H9 (cell line): Measurements from ENCODE around the gene APBA2. TPM values are rescaled to one million over a fixed set of nuclear protein-coding genes. Genes with fewer than 3 reads are reported as not detected.

Experiments used
- DNase-seq: peaks from one replicate; pipeline ENCODE4 v3.0.0-alpha.2; 2017
- H2AFZ ChIP-seq: one replicate; pipeline ENCODE4 v1.6.1; 2013; ENCODE audit warnings: mild to moderate bottlenecking, low read length, control low read depth, moderate library complexity
- H2AK5ac ChIP-seq: 2 replicates; pipeline ENCODE4 v1.6.1; 2013; ENCODE audit warnings: low read length, control low read depth, mixed read lengths; ENCODE audit not compliant: insufficient read length
- H2BK120ac ChIP-seq: one replicate; pipeline ENCODE4 v1.6.1; 2013; ENCODE audit warnings: low read depth, mild to moderate bottlenecking, low read length, control low read depth, inconsistent platforms; ENCODE audit not compliant: poor library complexity, severe bottlenecking
- H2BK12ac ChIP-seq: 2 replicates; pipeline ENCODE4 v1.6.1; 2013; ENCODE audit warnings: low read length, control low read depth, mixed read lengths, low read depth; ENCODE audit not compliant: insufficient read length
- H2BK15ac ChIP-seq: 2 replicates; pipeline ENCODE4 v1.6.1; 2013; ENCODE audit warnings: low read depth, low read length, control low read depth
- H2BK20ac ChIP-seq: one replicate; pipeline ENCODE4 v1.6.1; 2013; ENCODE audit warnings: low read depth, mild to moderate bottlenecking, low read length, control low read depth, inconsistent platforms; ENCODE audit not compliant: poor library complexity, severe bottlenecking
- H2BK5ac ChIP-seq: 2 replicates; pipeline ENCODE4 v1.6.1; 2013; ENCODE audit warnings: low read length, control low read depth, mixed read lengths; ENCODE audit not compliant: insufficient read length
- H3K14ac ChIP-seq: 2 replicates; pipeline ENCODE4 v1.6.1; 2013; ENCODE audit warnings: low read length, control low read depth; ENCODE audit not compliant: insufficient read depth
- H3K18ac ChIP-seq: 2 replicates; pipeline ENCODE4 v1.6.1; 2013; ENCODE audit warnings: low read depth, mild to moderate bottlenecking, mixed read lengths, low read length, control low read depth; ENCODE audit not compliant: insufficient read length
- H3K23ac ChIP-seq: 2 replicates; pipeline ENCODE4 v1.6.1; 2013; ENCODE audit warnings: low read length, control low read depth, mixed read lengths, low read depth; ENCODE audit not compliant: insufficient read length
- H3K23me2 ChIP-seq: 2 replicates; pipeline ENCODE4 v1.6.1; 2013; ENCODE audit warnings: low read depth, mild to moderate bottlenecking, mixed read lengths, low read length, control low read depth; ENCODE audit not compliant: insufficient read length, poor library complexity, severe bottlenecking
- H3K27ac ChIP-seq: 2 replicates; pipeline ENCODE4 v1.5.1; 2013; ENCODE audit warnings: low read length, control low read depth, mixed read lengths, low read depth; ENCODE audit not compliant: insufficient read length
- H3K27me3 ChIP-seq: 2 replicates; pipeline ENCODE4 v1.6.1; 2013; ENCODE audit warnings: low read length, control low read depth, inconsistent platforms; ENCODE audit not compliant: insufficient read depth
- H3K4ac ChIP-seq: 2 replicates; pipeline ENCODE4 v1.6.1; 2013; ENCODE audit warnings: low read depth, mild to moderate bottlenecking, control low read depth, inconsistent platforms, low read length, moderate library complexity
- H3K4me1 ChIP-seq: 2 replicates; pipeline ENCODE4 v1.6.1; 2013; ENCODE audit warnings: low read length, control low read depth, inconsistent platforms; ENCODE audit not compliant: insufficient read depth
- H3K4me2 ChIP-seq: 2 replicates; pipeline ENCODE4 v1.6.1; 2013; ENCODE audit warnings: low read length, control low read depth, mixed read lengths; ENCODE audit not compliant: insufficient read length, insufficient read depth
- H3K56ac ChIP-seq: 2 replicates; pipeline ENCODE4 v1.6.1; 2013; ENCODE audit warnings: low read depth, mild to moderate bottlenecking, mixed read lengths, low read length, control low read depth; ENCODE audit not compliant: insufficient read length
- H3K79me1 ChIP-seq: 2 replicates; pipeline ENCODE4 v1.6.1; 2013; ENCODE audit warnings: low read depth, mild to moderate bottlenecking, moderate library complexity, low read length, control low read depth, inconsistent platforms; ENCODE audit not compliant: insufficient read depth, poor library complexity, severe bottlenecking
- H3K79me2 ChIP-seq: 2 replicates; pipeline ENCODE4 v1.6.1; 2013; ENCODE audit warnings: low read length, control low read depth, inconsistent platforms; ENCODE audit not compliant: insufficient read depth
- H3K9ac ChIP-seq: 2 replicates; pipeline ENCODE4 v1.6.1; 2013; ENCODE audit warnings: low read length, control low read depth, mixed read lengths; ENCODE audit not compliant: insufficient read length; ENCODE audit errors: extremely low read depth
- H3K9me3 ChIP-seq: one replicate; pipeline ENCODE4 v1.6.1; 2013; ENCODE audit warnings: low read depth, low read length, inconsistent platforms; ENCODE audit not compliant: control insufficient read depth
- H3T11ph ChIP-seq: one replicate; pipeline ENCODE4 v1.6.1; 2013; ENCODE audit warnings: mild to moderate bottlenecking, low read length, control low read depth, inconsistent platforms
- H4K20me1 ChIP-seq: one replicate; pipeline ENCODE4 v1.6.1; 2013; ENCODE audit not compliant: control insufficient read depth, insufficient read length, insufficient read depth
- H4K5ac ChIP-seq: 2 replicates; pipeline ENCODE4 v1.6.1; 2013; ENCODE audit warnings: low read depth, mild to moderate bottlenecking, mixed read lengths, low read length, control low read depth; ENCODE audit not compliant: insufficient read length
- H4K8ac ChIP-seq: replicated peaks from 2 replicates; pipeline ENCODE4 v1.6.1; 2013; ENCODE audit warnings: low read length, control low read depth, mixed read lengths, low read depth; ENCODE audit not compliant: insufficient read length
- H4K91ac ChIP-seq: 2 replicates; pipeline ENCODE4 v1.6.1; 2013; ENCODE audit warnings: low read depth, mild to moderate bottlenecking, moderate library complexity, mixed read lengths, low read length, control low read depth; ENCODE audit not compliant: insufficient read length
- H3K27ac Mint-ChIP-seq, 3 experiments: 2 replicates in 2 of 3; 3 replicates in 1 of 3; pipeline ENCODE4 v1.8.0; 2020 to 2021; ENCODE audit warnings: mixed read lengths in 3 of 3, mild to moderate bottlenecking in 1 of 3, moderate library complexity in 1 of 3
- H3K27me3 Mint-ChIP-seq: 2 replicates; pipeline ENCODE4 v1.8.0; 2021; ENCODE audit warnings: low read depth, mild to moderate bottlenecking, moderate library complexity, mixed read lengths
- H3K36me3 Mint-ChIP-seq, 3 experiments: 2 replicates in 2 of 3; 3 replicates in 1 of 3; pipeline ENCODE4 v1.8.0; 2020 to 2021; ENCODE audit warnings: low read depth in 3 of 3, mixed read lengths in 3 of 3; ENCODE audit not compliant: insufficient read depth in 1 of 3
- H3K4me1 Mint-ChIP-seq, 2 experiments: 2 replicates each; pipeline ENCODE4 v1.8.0; 2020; ENCODE audit warnings: mixed read lengths in 2 of 2
- H3K4me3 Mint-ChIP-seq, 2 experiments: 2 replicates in 1 of 2; 3 replicates in 1 of 2; pipeline ENCODE4 v1.8.0; 2020 to 2021; ENCODE audit warnings: mild to moderate bottlenecking in 2 of 2, mixed read lengths in 2 of 2, moderate library complexity in 1 of 2
- H3K9me3 Mint-ChIP-seq, 2 experiments: 2 replicates in 1 of 2; 3 replicates in 1 of 2; pipeline ENCODE4 v1.8.0; 2020; ENCODE audit warnings: mild to moderate bottlenecking in 2 of 2, mixed read lengths in 2 of 2, moderate library complexity in 1 of 2
- CTCF ChIP-seq: fragments of 200-600 bp; sonication (generic); conservative IDR thresholded peaks from 3 replicates; pipeline ENCODE4 v1.8.0; 2021; ENCODE audit warnings: antibody characterized with exemption, mild to moderate bottlenecking
- WGBS: extraction: QIAGEN DNeasy Blood & Tissue Kit; methylation state at CpG from one replicate; pipeline ENCODE4 v1.1.7; 2013; ENCODE audit warnings: missing lambda C conversion rate, low lambda C conversion rate, mixed read lengths; ENCODE audit not compliant: insufficient read length; ENCODE audit errors: extremely low coverage; 5-methylcytosine and 5-hydroxymethylcytosine counted together
- total RNA-seq: library from RNA; stranded (reverse); gene quantifications from 2 replicates; pipeline ENCODE4 v1.2.1, GENCODE V29; 2021

APBA2 gene
- total RNA-seq, 1 experiment from 2014 or later, result 14.3 TPM

- no peak overlapping the region for H3K56ac ChIP-seq
- no peaks in the 10 kb centered on the region for H3K4me1 ChIP-seq
- no peaks in the 10 kb centered on the region for H3K79me2 ChIP-seq
- no peaks in the 10 kb centered on the region for H3K23me2 ChIP-seq
- no peak overlapping the region for H2BK20ac ChIP-seq
- H4K8ac ChIP-seq, result no peak overlapping the region
- H3K27ac ChIP-seq, result no peak overlapping the region
- no peak overlapping the region for H3K4ac ChIP-seq
- DNase-seq, result peak; percentile 98
- H2BK12ac ChIP-seq, result no peak overlapping the region
- WGBS, result no CpG with 5 or more reads among the region's 41 CpGs
- no peak overlapping the region for H4K5ac ChIP-seq
- H3K27me3 Mint-ChIP-seq, result no peaks in the 10 kb centered on the region
- no peak overlapping the region for H2BK5ac ChIP-seq
- no peak overlapping the region for H4K91ac ChIP-seq
- H3K18ac ChIP-seq, result no peak overlapping the region
- no peaks in the 10 kb centered on the region for H4K20me1 ChIP-seq
- no peak overlapping the region for H2BK15ac ChIP-seq
- H2BK120ac ChIP-seq, result no peak overlapping the region
- H3K79me1 ChIP-seq, result no peaks in the 10 kb centered on the region
- no peaks in the 10 kb centered on the region for H3K27me3 ChIP-seq
- H3K36me3 Mint-ChIP-seq, result peaks cover 0 to 8% (median 3%) of the 10 kb centered on the region in 3 experiments; a peak in 4 of 7 replicates
- TF ChIP-seq CTCF, result peak; percentile 68
- H3K4me3 Mint-ChIP-seq, result peak overlapping the region in 1 of 2 experiments; percentile 65; a peak in 2 of 5 replicates
- no peak overlapping the region for H3K23ac ChIP-seq
- H3K9me3 Mint-ChIP-seq, result no peaks in the 10 kb centered on the region
- H3K27ac Mint-ChIP-seq, result peak overlapping the region in 1 of 3 experiments; percentile 28; a peak in 2 of 7 replicates
- H2AK5ac ChIP-seq, result no peak overlapping the region
- H3K4me1 Mint-ChIP-seq, result peaks cover 18 to 22% of the 10 kb centered on the region in 2 experiments
- no peak overlapping the region for H3T11ph ChIP-seq
- no peak overlapping the region for H3K9ac ChIP-seq
- H3K4me2 ChIP-seq, result no peak overlapping the region
- H3K14ac ChIP-seq, result no peak overlapping the region
- no peaks in the 10 kb centered on the region for H3K9me3 ChIP-seq
- H2AFZ ChIP-seq, result no peak overlapping the region
These were observed 32.6 kb downstream of the APBA2 start for GRCh38 chr15:28918141-28918983.
